Trophoblast cell (in vitro differentiated cells and primary cell): ENCODE measurements around the gene PARP3.
A peak's percentile ranks its signal among the peaks of the same experiment; 100 is the strongest.
"Not testable (repeated sequence)": the region's sequence is repeated elsewhere in the genome, so short reads cannot be mapped to it uniquely, and the experiment has no call there.

Source experiments
- DNase-seq, 2 donors: peaks; one replicate each; pipeline ENCODE4 v3.0.0-alpha.2; 2016
- H2AFZ ChIP-seq: 2 replicates; pipeline ENCODE4 v1.6.1; 2013; ENCODE audit warnings: low read length, moderate library complexity, mild to moderate bottlenecking; ENCODE audit not compliant: insufficient read depth, poor library complexity
- H2AK5ac ChIP-seq: 2 replicates; pipeline ENCODE4 v1.6.1; 2013; ENCODE audit warnings: mild to moderate bottlenecking, low read length
- H2BK120ac ChIP-seq: 2 replicates; pipeline ENCODE4 v1.6.1; 2013; ENCODE audit warnings: low read length, mild to moderate bottlenecking, moderate library complexity; ENCODE audit not compliant: insufficient read depth, poor library complexity
- H2BK12ac ChIP-seq: 2 replicates; pipeline ENCODE4 v1.6.1; 2013; ENCODE audit warnings: mild to moderate bottlenecking, low read length, moderate library complexity
- H2BK5ac ChIP-seq: 2 replicates; pipeline ENCODE4 v1.6.1; 2013; ENCODE audit warnings: low read length, low read depth, moderate library complexity, mild to moderate bottlenecking; ENCODE audit not compliant: poor library complexity
- H3K14ac ChIP-seq: 2 replicates; pipeline ENCODE4 v1.6.1; 2013; ENCODE audit warnings: mild to moderate bottlenecking, low read length
- H3K18ac ChIP-seq: 2 replicates; pipeline ENCODE4 v1.6.1; 2013; ENCODE audit warnings: mild to moderate bottlenecking, low read length
- H3K23ac ChIP-seq: 2 replicates; pipeline ENCODE4 v1.6.1; 2013; ENCODE audit warnings: low read length
- H3K27ac ChIP-seq: 2 replicates; pipeline ENCODE4 v1.5.1; 2013; ENCODE audit warnings: low read depth, mild to moderate bottlenecking, inconsistent platforms, low read length, moderate library complexity
- H3K27me3 ChIP-seq: 2 replicates; pipeline ENCODE4 v1.6.1; 2013; ENCODE audit warnings: inconsistent platforms, mild to moderate bottlenecking, low read length, moderate library complexity; ENCODE audit not compliant: insufficient read depth
- H3K36me3 ChIP-seq, 2 experiments: 1 replicate in 1 of 2; 2 replicates in 1 of 2; pipeline ENCODE4 v1.6.1; 2013; ENCODE audit warnings: low read length in 2 of 2, mild to moderate bottlenecking in 2 of 2, moderate library complexity in 1 of 2; ENCODE audit not compliant: insufficient read depth in 2 of 2, control insufficient read depth in 1 of 2
- H3K4ac ChIP-seq: 2 replicates; pipeline ENCODE4 v1.6.1; 2013; ENCODE audit warnings: low read depth, mild to moderate bottlenecking, low read length, moderate library complexity
- H3K4me1 ChIP-seq, 2 experiments: 1 replicate in 1 of 2; 2 replicates in 1 of 2; pipeline ENCODE4 v1.6.1; 2013; ENCODE audit warnings: low read length in 2 of 2, mild to moderate bottlenecking in 2 of 2, moderate library complexity in 1 of 2; ENCODE audit not compliant: insufficient read depth in 2 of 2, control insufficient read depth in 1 of 2
- H3K4me2 ChIP-seq: 2 replicates; pipeline ENCODE4 v1.6.1; 2013; ENCODE audit warnings: inconsistent platforms, mild to moderate bottlenecking, low read length, moderate library complexity
- H3K4me3 ChIP-seq: 2 replicates; pipeline ENCODE4 v1.5.1; 2013; ENCODE audit warnings: mild to moderate bottlenecking, low read depth, low read length, inconsistent platforms
- H3K79me1 ChIP-seq: one replicate; pipeline ENCODE4 v1.6.1; 2013; ENCODE audit warnings: low read length
- H3K79me2 ChIP-seq: 2 replicates; pipeline ENCODE4 v1.6.1; 2013; ENCODE audit warnings: low read length, mild to moderate bottlenecking; ENCODE audit not compliant: control insufficient read depth, insufficient read depth, poor library complexity
- H3K9ac ChIP-seq: 2 replicates; pipeline ENCODE4 v1.6.1; 2013; ENCODE audit warnings: mild to moderate bottlenecking, low read length
- H3K9me3 ChIP-seq: 2 replicates; pipeline ENCODE4 v1.6.1; 2013; ENCODE audit warnings: low read depth, mild to moderate bottlenecking, control low read depth, inconsistent platforms, low read length; ENCODE audit not compliant: insufficient read depth
- H4K12ac ChIP-seq: 2 replicates; pipeline ENCODE4 v1.6.1; 2013; ENCODE audit warnings: low read depth, mild to moderate bottlenecking, low read length, moderate library complexity
- H4K8ac ChIP-seq: 2 replicates; pipeline ENCODE4 v1.6.1; 2013; ENCODE audit warnings: low read depth, mild to moderate bottlenecking, low read length, moderate library complexity
- H4K91ac ChIP-seq: one replicate; pipeline ENCODE4 v1.6.1; 2013; ENCODE audit warnings: low read depth, mild to moderate bottlenecking, low read length, moderate library complexity
- WGBS: extraction: QIAGEN DNeasy Blood & Tissue Kit; methylation state at CpG from one replicate; pipeline ENCODE4 v1.1.7; 2013; ENCODE audit warnings: missing lambda C conversion rate; ENCODE audit not compliant: insufficient read length, insufficient coverage; ENCODE audit errors: extremely low coverage; 5-methylcytosine and 5-hydroxymethylcytosine counted together

The PARP3 gene

DNA sequence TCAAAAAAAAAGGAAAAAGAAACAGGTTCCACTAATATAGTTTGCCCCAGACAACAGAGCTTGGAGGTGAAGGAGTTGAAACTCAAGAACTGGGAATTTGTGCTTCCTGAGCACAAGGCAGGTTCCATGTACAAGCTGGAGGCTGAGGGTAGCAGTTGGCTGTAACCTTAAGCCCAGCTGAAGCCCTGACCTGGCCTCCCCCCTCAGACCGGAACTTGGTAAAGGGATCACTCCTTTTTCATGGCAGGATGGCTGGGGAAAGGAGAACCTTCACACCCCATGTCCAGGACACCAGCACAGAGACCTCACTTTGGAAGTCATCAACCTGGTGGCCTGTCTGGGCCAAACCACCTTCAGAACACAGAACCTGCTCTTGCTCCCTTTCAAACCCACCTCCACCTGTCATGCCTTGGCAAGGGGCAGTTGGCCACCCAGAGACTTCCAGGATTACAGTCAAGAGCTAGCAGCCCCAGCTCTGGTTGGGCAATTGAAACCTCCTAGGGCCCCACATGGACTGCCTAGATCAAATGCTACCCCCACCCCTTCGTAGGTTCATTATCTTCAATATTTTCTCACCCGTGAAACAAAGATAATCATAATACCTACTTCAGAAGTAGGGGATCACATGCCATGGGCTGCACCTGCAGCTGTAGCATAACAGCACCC is 50.0 kb downstream of the PARP3 start:
- no CpG with 5 or more reads among the region's 3 CpGs for WGBS
- Histone ChIP-seq H3K27ac (no peak overlapping the region), H3K4me2 (no peak overlapping the region), H3K4me1 (peaks cover 11 to 13% of the 10 kb centered on the region in 2 experiments), H3K36me3 (peaks cover 32 to 35% of the 10 kb centered on the region in 2 experiments), H3K27me3 (no peaks in the 10 kb centered on the region), H3K14ac (no peak overlapping the region), H2BK120ac (no peak overlapping the region), H3K23ac (no peak overlapping the region), H3K4me3 (no peak overlapping the region), H2BK5ac (no peak overlapping the region), H4K91ac (no peak overlapping the region), H3K9me3 (no peaks in the 10 kb centered on the region), H4K8ac (no peak overlapping the region), H3K79me2 (peaks cover 11% of the 10 kb centered on the region), H3K4ac (no peak overlapping the region), H2AK5ac (no peak overlapping the region), H3K18ac (no peak overlapping the region), H3K79me1 (peaks cover 8% of the 10 kb centered on the region), H4K12ac (no peak overlapping the region), H3K9ac (no peak overlapping the region), H2BK12ac (no peak overlapping the region), H2AFZ (no peak overlapping the region)
- DNase-seq, result no peak

DNA sequence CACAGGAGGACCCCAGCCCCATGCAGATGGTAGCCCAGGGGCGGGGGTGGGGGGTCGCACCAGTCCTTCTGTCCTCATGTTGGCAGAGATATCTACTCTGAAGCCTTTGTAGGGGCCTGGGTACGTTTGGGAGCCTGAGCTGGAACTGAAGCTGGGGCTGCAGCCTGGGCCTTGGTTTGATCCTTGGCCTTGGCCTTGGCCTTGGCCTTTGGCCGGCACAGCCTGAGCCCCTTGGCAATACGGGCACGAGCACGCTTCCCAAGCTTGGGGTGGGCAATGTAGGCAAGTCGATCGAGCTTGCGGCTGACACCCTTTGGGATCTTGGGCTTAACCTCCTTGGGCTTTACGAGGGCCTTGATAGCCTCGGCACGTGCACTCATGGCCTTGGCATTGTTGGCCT is 51.5 kb downstream of the PARP3 start:
- not testable (repeated sequence) for H3K4me2 ChIP-seq, H3K4ac ChIP-seq, H3K9ac ChIP-seq, H3K4me3 ChIP-seq, H2AK5ac ChIP-seq, H3K9me3 ChIP-seq, H3K18ac ChIP-seq, H3K23ac ChIP-seq, H3K27me3 ChIP-seq, DNase-seq, H3K79me1 ChIP-seq, H4K91ac ChIP-seq, H2BK12ac ChIP-seq, H4K8ac ChIP-seq, H2BK120ac ChIP-seq, H3K27ac ChIP-seq, H3K14ac ChIP-seq, H4K12ac ChIP-seq, H2AFZ ChIP-seq, H2BK5ac ChIP-seq
- no CpG with 5 or more reads among the region's 13 CpGs for WGBS
- H3K79me2 ChIP-seq, result peaks cover 11% of the 10 kb centered on the region
- peaks cover 32 to 35% of the 10 kb centered on the region in 2 experiments for H3K36me3 ChIP-seq
- H3K4me1 ChIP-seq, result peaks cover 13% of the 10 kb centered on the region in 2 experiments

DNA sequence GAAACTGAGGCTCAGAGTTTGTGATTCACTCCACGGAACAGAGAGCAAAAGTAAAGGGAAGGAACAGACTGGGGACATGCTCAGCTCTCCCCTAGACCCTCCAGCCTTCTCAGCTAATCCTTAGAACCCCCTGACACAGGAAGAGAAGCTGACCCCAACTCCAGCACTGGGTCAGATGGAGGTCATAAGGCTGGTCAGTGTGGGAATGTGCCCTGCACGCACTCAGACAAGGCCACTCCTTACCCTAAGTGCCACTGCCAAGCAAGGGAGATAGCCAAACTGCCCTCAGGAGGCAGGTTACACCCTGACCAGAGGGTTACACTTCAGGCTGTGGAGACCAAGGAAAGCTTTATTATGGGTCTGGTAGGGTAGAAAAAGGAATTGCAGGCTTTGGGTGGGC is 52.4 kb downstream of the PARP3 start:
- Histone ChIP-seq H3K27me3 (no peaks in the 10 kb centered on the region), H3K79me2 (peaks cover 11% of the 10 kb centered on the region), H4K91ac (no peak overlapping the region), H2BK120ac (no peak overlapping the region), H3K27ac (no peak overlapping the region), H3K79me1 (peaks cover 8% of the 10 kb centered on the region), H3K4me2 (peak overlapping the region; percentile 82), H3K18ac (peak overlapping the region; percentile 34), H2BK12ac (peak overlapping the region; percentile 33), H3K23ac (no peak overlapping the region), H3K9ac (peak overlapping the region; percentile 94), H2AFZ (no peak overlapping the region), H2BK5ac (no peak overlapping the region), H3K9me3 (no peaks in the 10 kb centered on the region), H3K14ac (no peak overlapping the region), H4K12ac (peak overlapping the region; percentile 49), H3K4ac (peak overlapping the region; percentile 99), H4K8ac (peak overlapping the region; percentile 41), H3K4me3 (peak overlapping the region; percentile 58), H3K36me3 (peaks cover 32 to 33% of the 10 kb centered on the region in 2 experiments), H3K4me1 (peaks cover 13% of the 10 kb centered on the region in 2 experiments), H2AK5ac (no peak overlapping the region)
- no peak for DNase-seq
- WGBS, result no CpG with 5 or more reads among the region's 2 CpGs

DNA sequence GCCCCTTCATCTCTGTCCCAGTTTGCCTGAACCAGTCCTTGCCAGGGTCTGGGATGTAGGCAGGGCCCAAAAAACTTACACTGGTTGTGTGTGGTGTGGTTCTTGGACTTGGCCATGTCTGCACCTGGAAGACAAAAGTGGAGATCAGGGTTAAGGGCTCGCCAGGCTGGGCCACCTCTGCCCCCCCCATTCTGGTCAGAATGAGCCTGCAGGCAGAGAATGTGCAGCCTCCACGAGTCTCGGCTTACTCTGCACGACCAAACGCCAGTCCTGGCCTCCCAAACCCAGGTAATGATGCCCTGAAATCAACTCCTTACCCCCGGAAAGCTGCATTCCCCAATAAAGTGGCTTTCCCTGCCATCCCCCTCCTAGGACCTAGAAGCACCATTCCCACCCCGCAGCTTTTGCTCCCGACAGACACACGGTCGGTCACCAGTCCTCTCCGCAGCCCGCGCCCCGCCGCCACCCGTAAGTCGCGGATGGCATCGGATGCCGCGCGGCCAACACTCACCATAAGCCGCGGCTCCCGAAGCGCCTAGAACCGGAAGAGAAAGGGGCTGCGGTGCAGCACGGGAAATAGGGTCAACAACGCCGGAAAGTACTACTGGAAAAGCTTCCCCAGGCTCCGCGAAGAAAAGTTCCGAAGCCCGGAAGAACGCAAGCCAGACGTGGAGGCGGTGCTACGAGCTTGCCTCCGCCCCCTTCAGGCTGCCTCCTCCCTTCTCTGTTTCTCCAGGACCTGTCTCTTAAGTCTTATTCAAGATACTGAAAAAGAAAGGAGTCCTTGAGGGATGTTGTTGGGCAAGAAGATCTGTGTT is 53.4 kb downstream of the PARP3 start, which contains the start of gene RPL29:
Gene RPL29, minus strand, starts transcription at position 550 of the 818 bp plus-strand sequence. Its CDS starts 434 bp downstream, at position 116.
- Histone ChIP-seq H2AFZ (peak within 1 kb of the TSS; percentile 84), H4K8ac (peak within 1 kb of the TSS; percentile 98), H3K14ac (peak within 1 kb of the TSS; percentile 95), H3K4me1 (peaks cover 13% of the 10 kb centered on the region in 2 experiments), H3K27me3 (no peaks in the 10 kb centered on the region), H3K79me2 (peaks cover 11% of the 10 kb centered on the region), H2AK5ac (peak within 1 kb of the TSS; percentile 93), H2BK12ac (no peak within 1 kb of the TSS), H3K9me3 (no peaks in the 10 kb centered on the region), H3K23ac (no peak within 1 kb of the TSS), H2BK120ac (peak within 1 kb of the TSS; percentile 59), H3K4me2 (peak within 1 kb of the TSS; percentile 82), H3K4ac (peak within 1 kb of the TSS; percentile 99), H3K79me1 (peaks cover 8% of the 10 kb centered on the region), H3K18ac (peak within 1 kb of the TSS; percentile 92), H3K9ac (peak within 1 kb of the TSS; percentile 94), H4K91ac (peak within 1 kb of the TSS; percentile 94), H2BK5ac (peak within 1 kb of the TSS; percentile 90), H3K4me3 (peak within 1 kb of the TSS; percentile 95), H3K27ac (peak within 1 kb of the TSS; percentile 84), H4K12ac (peak within 1 kb of the TSS; percentile 86), H3K36me3 (peaks cover 32 to 33% of the 10 kb centered on the region in 2 experiments)
- DNase-seq, result peak; percentile 91 to 97
- no CpG with 5 or more reads among the region's 40 CpGs for WGBS
